PC-9 (cell line): ENCODE measurements around the gene ABI2.

Source experiments
- CTCF ChIP-seq: fragments of 200-600 bp; sonication (generic); conservative IDR thresholded peaks from 2 replicates; pipeline ENCODE4 v1.6.1; 2017; ENCODE audit warnings: mixed run types, antibody characterized with exemption, mild to moderate bottlenecking, moderate library complexity
- EZH2 ChIP-seq: fragments of 200-600 bp; sonication (generic); IDR thresholded peaks from 2 replicates; pipeline ENCODE4 v1.8.0; 2017; ENCODE audit warnings: antibody characterized with exemption, low read depth

- no peak for TF ChIP-seq CTCF
- TF ChIP-seq EZH2 = no peak
These were observed 32.7 kb downstream of the ABI2 start for GRCh38 chr2:203360833-203361430.
